GM12875 (cell line): ENCODE data around the gene PMEL.

Source experiments
- H3K4me3 ChIP-seq: one replicate; pipeline ENCODE4 v1.5.1; 2011; ENCODE audit warnings: low read depth, low read length, control low read depth
- TF ChIP-seq, protein P1 (sequence below): IDR thresholded peaks from 2 replicates; pipeline ENCODE4 v1.5.1; 2011; ENCODE audit warnings: low read depth, mild to moderate bottlenecking, control low read depth, inconsistent platforms, low read length, moderate library complexity, borderline replicate concordance; ENCODE audit not compliant: insufficient read depth

PMEL gene

DNA sequence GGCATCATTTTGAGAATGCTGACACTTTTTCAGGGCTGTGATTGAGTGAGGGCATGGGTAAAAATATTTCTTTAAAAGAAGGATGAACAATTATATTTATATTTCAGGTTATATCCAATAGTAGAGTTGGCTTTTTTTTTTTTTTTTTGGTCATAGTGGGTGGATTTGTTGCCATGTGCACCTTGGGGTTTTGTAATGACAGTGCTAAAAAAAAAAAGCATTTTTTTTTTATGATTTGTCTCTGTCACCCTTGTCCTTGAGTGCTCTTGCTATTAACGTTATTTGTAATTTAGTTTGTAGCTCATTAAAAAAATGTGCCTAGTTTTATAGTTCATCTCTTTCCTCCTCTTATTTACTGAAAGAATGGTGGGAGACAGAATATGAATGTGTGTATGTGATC lies 6.6 kb upstream of the PMEL start:
- H3K4me3 ChIP-seq, result peak overlapping the region; percentile 52
- TF ChIP-seq, protein P1, sequence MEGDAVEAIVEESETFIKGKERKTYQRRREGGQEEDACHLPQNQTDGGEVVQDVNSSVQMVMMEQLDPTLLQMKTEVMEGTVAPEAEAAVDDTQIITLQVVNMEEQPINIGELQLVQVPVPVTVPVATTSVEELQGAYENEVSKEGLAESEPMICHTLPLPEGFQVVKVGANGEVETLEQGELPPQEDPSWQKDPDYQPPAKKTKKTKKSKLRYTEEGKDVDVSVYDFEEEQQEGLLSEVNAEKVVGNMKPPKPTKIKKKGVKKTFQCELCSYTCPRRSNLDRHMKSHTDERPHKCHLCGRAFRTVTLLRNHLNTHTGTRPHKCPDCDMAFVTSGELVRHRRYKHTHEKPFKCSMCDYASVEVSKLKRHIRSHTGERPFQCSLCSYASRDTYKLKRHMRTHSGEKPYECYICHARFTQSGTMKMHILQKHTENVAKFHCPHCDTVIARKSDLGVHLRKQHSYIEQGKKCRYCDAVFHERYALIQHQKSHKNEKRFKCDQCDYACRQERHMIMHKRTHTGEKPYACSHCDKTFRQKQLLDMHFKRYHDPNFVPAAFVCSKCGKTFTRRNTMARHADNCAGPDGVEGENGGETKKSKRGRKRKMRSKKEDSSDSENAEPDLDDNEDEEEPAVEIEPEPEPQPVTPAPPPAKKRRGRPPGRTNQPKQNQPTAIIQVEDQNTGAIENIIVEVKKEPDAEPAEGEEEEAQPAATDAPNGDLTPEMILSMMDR, result no peak

DNA sequence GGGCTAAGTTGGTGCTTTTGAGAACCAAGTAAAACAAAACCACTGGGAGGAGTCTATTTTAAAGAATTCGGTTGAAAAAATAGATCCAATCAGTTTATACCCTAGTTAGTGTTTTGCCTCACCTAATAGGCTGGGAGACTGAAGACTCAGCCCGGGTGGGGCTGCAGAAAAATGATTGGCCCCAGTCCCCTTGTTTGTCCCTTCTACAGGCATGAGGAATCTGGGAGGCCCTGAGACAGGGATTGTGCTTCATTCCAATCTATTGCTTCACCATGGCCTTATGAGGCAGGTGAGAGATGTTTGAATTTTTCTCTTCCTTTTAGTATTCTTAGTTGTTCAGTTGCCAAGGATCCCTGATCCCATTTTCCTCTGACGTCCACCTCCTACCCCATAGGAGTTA lies 6.2 kb upstream of the PMEL start:
- TF ChIP-seq, protein P1, result no peak
- no peak overlapping the region for H3K4me3 ChIP-seq

DNA sequence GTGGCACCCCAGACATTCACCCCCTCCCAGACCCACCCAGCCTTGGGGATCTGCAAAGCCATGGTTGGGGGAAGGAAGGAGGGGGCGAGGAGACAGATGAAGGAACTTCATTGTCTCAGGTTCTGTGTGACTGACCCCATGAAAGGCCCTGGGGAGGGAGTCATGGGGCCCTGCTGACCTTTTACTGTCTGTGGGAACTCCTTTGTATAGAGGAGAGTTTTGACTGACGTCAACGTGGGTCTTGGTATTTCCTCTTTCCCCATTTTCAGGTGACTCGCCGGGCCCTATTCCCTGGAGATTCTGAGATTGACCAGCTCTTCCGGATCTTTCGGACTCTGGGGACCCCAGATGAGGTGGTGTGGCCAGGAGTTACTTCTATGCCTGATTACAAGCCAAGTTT lies 4.9 kb upstream of the PMEL start:
- no peak overlapping the region for H3K4me3 ChIP-seq

DNA sequence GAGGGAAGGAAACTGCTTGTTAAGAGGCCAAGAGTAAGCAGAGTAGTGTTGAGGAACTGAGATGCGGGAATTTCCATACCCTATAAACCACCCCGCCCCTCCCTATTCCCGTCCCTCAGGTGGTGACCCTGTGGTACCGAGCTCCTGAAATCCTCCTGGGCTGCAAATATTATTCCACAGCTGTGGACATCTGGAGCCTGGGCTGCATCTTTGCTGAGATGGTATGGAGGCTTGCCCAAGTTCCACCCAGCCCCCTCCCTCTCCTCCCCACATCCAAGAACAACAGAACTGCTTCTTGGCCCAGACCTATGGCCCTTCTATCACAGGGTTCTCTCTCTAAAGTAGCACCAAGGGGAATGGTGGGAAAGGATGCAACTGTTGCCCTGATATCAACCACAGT lies 3.5 kb upstream of the PMEL start:
- no peak overlapping the region for H3K4me3 ChIP-seq
- TF ChIP-seq, protein P1, result no peak

More for the DNA sequence above, 4.9 kb upstream of the PMEL start:
- TF ChIP-seq, protein P1, result no peak

DNA sequence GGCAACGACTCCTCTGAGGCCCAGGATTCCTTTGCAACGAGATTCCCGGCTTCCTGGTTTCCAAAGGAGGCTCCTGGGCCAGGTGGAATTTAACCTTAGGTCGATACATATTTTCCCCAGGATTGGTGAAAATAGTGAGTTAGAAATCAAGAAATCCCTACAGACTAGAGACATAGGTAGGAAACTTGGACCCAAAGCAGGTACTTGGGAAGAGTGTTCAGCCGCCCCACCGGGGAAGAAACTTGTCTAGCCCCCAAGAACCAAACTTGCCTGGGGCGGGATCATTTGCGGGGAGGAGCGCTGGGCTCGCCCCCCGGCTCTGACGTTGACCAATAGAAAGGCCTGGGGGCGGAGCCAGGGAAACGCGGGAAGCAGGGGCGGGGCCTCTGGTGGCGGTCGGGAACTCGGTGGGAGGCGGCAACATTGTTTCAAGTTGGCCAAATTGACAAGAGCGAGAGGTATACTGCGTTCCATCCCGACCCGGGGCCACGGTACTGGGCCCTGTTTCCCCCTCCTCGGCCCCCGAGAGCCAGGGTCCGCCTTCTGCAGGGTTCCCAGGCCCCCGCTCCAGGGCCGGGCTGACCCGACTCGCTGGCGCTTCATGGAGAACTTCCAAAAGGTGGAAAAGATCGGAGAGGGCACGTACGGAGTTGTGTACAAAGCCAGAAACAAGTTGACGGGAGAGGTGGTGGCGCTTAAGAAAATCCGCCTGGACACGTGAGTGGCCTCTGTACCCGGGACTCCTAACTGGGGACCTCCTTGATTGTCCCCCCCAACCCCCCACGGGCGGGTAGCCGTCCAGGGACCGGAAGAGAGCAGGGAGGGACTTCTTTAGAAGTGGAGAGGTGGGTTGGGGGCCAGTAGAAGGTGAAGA lies 803 bp upstream of the PMEL start, which contains the start of gene CDK2:
Gene CDK2 (plus strand): TSS at position 423 of the 874 bp plus-strand sequence. CDS start 179 bp downstream, at position 602.
- TF ChIP-seq, protein P1, result no peak
- peak within 1 kb of the TSS; percentile 88 for H3K4me3 ChIP-seq

DNA sequence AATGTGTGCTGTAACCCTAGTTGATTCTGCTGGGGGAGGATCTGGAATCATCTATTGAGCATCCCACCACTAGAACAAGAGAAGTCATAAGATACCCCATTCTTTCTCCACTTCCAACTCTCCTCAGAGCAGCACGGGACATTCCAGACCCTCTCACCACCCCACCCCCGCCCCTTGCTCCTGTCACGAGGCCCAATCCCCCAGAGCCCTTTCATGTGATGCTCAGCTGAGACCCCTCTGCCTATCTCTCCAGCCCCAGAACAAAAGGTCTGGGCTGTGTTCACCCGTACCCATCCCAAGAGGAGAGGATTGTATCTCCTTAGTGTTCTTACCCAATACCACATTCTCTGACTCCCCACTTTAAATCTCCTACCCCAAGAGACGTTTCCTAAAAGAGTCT lies 602 bp downstream of the PMEL start:
- TF ChIP-seq, protein P1, result no peak
- no peak overlapping the region for H3K4me3 ChIP-seq

DNA sequence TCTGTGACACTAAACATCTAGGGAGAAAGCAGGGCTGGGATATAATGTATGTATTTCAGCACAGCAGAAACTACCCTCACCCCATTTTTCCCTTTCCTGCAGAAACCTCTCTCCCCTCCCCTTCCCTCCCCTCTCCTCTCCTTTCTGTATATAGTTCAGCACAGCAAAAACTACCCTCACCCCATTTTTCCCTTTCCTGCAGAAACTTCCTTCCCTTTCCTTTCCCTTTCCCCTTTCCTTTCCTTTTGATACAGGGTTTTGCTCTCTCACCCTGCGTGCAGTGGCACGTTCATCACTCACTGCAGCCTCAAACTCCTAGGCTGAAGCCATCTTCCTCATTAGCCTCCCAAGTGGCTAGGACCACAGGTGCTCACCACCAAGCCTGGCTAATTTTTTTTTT lies 2.1 kb downstream of the PMEL start:
- TF ChIP-seq, protein P1, result no peak

More for the DNA sequence above, 2.1 kb downstream of the PMEL start:
- no peak overlapping the region for H3K4me3 ChIP-seq
